ACHN (cell line): ENCODE data around the gene CIART.

Experiments
- DNase-seq: peaks from one replicate; pipeline ENCODE4 v3.0.0-alpha.2; 2015
- in situ Hi-C: cut with HindIII; loops from 2 replicates; pipeline ENCODE4 v1.10.0; 2017; ENCODE audit warnings: low sequenced_read_pairs, low pct_ligation_motif_present, low pct_unique_long_range_greater_than_20kb

The CIART gene

GRCh38 chr1:150259217-150259616 lies 23.1 kb upstream of the CIART start:
- in situ Hi-C loops, result no loop called here
- no peak for DNase-seq

- no peak for DNase-seq
- in situ Hi-C loops, result no loop called here
Observed at GRCh38 chr1:150259758-150260669, 22.3 kb upstream of the CIART start.

- no peak for DNase-seq
- in situ Hi-C loops, result no loop called here
Observed at GRCh38 chr1:150261367-150261766, 21.0 kb upstream of the CIART start.

- in situ Hi-C loops, result no loop called here
- no peak for DNase-seq
Observed at GRCh38 chr1:150262388-150263320, 19.7 kb upstream of the CIART start.

- in situ Hi-C loops, result no loop called here
- no peak for DNase-seq
Observed at GRCh38 chr1:150263549-150263948, 18.8 kb upstream of the CIART start.

- in situ Hi-C loops, result no loop called here
Observed at GRCh38 chr1:150267896-150268295, 14.5 kb upstream of the CIART start.

GRCh38 chr1:150268340-150268704 lies 14.0 kb upstream of the CIART start:
- in situ Hi-C loops, result no loop called here
- peak; percentile 51 for DNase-seq

More at GRCh38 chr1:150267896-150268295, 14.5 kb upstream of the CIART start:
- no peak for DNase-seq

- in situ Hi-C loops, result no loop called here
Observed at GRCh38 chr1:150268705-150269403, 13.5 kb upstream of the CIART start, which contains the start of gene APH1A. TSS of gene APH1A (minus strand) at chr1:150269016. CDS start at chr1:150268810, 206 bp downstream.

GRCh38 chr1:150269451-150269850 lies 12.9 kb upstream of the CIART start:
- in situ Hi-C loops, result no loop called here
- no peak for DNase-seq

More at GRCh38 chr1:150268705-150269403, 13.5 kb upstream of the CIART start, which contains the start of gene APH1A:
- DNase-seq, result peak; percentile 99

GRCh38 chr1:150271291-150271959 lies 10.9 kb upstream of the CIART start:
- in situ Hi-C loops, result no loop called here
- DNase-seq, result peak; percentile 22

GRCh38 chr1:150273311-150273710 lies 9.0 kb upstream of the CIART start:
- no peak for DNase-seq
- in situ Hi-C loops, result no loop called here

GRCh38 chr1:150280138-150280707 lies 2.1 kb upstream of the CIART start:
- DNase-seq, result no peak
- in situ Hi-C loops, result no loop called here

GRCh38 chr1:150281221-150281757 lies 1.1 kb upstream of the CIART start:
- DNase-seq, result peak; percentile 82
- in situ Hi-C loops, result no loop called here

- in situ Hi-C loops, result no loop called here
Observed at GRCh38 chr1:150282558-150282958, 204 bp downstream of the CIART start.

GRCh38 chr1:150283260-150283659 lies 906 bp downstream of the CIART start:
- in situ Hi-C loops, result no loop called here
- DNase-seq, result no peak

More at GRCh38 chr1:150282558-150282958, 204 bp downstream of the CIART start:
- DNase-seq, result no peak

GRCh38 chr1:150288382-150288781 lies 6.0 kb downstream of the CIART start:
- no peak for DNase-seq
- in situ Hi-C loops, result no loop called here

- no peak for DNase-seq
- in situ Hi-C loops, result no loop called here
Observed at GRCh38 chr1:150288822-150289221, 6.5 kb downstream of the CIART start.
